Ammon's horn (tissue), 1 donor: ENCODE data around the gene SUPT3H.

ENCODE experiments used
- DNase-seq: peaks from one replicate; pipeline ENCODE4 v3.0.0-alpha.2; 2016; ENCODE audit warnings: low spot score

The SUPT3H gene

DNA sequence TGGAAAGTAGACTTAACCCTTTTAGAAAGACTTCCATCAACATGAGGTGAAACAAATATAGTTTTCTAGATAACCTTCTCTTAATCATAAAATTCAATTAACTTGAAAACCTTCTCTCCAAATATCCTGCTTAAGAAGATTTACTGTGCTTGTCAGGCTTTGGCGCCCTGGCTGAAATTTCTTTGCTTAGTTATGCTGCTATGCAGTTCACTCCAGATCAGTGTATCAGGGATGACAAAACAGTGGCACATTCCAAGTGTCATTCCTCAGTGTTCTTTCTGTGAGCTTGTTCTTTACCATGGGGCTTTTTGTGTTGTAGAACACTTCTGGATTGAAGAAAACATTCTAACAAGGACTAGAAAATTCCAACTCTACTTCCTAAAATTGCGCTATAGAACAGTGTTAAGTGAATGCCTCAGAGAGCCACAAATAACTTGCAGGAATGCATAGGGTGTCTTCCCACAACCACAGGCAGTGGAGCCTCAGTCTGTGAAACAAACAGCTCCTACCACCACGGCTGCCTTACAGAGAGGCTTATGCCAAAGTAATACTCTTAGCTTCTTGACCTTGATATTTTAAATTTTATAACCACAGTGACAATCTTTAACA, 546.6 kb downstream of the SUPT3H start:
- no peak for DNase-seq

DNA sequence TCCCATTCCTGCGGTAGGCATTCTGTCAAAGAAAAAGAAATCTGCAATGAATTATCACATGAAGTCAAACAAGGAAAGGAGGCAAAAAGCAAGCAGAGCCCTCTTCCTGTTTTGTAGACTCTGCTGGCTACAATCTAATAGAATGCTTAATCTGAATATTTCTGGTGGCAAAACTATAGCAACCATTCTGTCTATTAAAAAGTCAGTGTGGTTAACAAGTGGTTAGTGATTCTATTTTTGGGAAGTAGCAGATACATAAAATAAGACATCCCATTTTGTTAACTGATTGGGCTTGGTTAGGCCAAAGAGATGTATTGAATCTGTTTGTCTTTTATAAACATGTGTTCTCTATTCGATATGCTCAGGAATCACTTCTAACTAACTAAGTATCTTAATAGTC, 547.9 kb downstream of the SUPT3H start:
- no peak for DNase-seq

DNA sequence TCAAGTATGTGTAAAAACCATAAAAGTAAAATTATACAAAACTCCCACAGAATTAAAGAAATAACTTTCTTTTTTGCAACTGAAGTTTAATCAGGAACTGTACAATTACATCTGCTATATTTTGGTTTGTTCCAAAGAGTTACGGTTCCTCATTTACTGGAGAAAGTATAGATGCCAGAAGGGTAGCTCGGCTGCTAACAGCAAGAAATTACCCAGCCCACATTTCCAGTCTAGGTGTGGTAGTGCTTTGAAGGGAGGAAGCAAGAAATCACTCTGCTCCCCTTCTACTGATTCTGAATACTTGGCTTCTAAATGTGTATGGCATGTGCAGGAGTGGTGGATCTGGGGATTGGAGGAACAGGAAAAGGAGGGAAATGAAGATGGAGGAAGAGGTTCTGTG, 549.0 kb downstream of the SUPT3H start:
- peak; percentile 23 for DNase-seq

DNA sequence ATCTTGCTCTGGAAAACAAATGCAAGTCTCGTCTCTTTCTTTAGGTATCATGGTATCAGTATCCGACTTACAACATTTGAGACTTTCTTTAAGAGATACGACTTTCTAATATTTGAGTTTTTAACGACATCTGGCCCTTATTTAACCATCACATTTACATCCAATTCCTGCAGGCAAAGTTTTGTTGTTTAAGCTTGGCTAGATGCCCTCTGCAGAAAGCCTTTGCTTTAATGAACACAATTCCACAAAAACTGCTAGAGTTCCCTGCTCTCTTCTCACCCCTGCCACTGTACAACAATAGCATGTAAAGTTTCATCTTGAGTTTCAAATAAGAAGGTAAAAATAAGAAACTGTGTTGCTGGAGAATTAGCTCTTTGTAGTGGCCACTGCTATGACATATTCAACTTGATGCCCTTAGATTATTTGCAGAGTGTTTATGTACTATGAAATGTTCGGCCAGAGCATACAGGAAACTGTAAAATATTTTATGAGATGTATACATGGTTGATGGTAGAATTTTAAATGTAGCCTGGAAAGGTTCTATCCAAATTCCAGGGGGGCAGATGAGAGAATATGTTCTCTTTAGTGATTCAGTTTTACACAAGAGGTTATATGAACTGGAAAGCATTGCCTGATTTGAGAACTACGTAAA, 551.6 kb downstream of the SUPT3H start:
- DNase-seq: no peak

DNA sequence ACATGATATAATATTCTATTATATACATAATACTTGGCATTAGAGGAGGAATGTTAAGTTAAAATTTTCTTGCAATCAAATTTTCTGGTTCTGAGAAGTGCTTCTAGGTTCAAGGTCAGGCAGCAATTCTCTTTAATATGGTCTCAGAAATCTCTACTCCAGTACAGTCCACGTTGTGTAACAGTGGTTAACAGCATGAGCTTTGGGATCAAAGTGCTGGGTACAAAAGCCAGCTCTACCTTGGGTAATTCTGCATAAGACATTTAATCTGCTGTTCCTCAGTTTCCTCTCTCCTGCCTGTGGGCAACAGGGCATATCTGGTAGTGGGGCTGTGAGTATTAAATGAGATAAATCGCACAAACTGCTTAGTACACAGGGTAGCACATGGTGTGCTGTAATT, 552.5 kb downstream of the SUPT3H start:
- no peak for DNase-seq

DNA sequence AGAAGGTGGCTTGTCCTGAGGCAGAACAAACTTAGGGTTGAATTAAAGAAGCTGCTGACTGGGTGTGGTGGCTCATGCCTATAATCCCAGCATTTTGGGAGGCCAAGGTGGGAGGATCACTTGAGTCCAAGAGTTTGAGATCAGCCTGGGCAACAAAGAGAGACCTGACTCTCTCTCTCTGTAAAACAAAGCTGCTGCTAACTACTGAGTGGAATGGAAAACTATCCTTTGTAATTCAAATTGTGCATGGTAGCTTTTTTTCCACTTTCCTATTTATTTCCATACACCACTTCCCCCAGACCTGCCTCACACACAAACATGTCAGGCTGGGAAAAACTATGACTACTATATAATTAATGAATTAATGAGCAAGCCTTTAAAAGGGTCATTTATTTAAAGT, 553.2 kb downstream of the SUPT3H start:
- no peak for DNase-seq

GRCh38 chr6:44820759-44821158, 557.0 kb downstream of the SUPT3H start:
- no peak for DNase-seq

DNA sequence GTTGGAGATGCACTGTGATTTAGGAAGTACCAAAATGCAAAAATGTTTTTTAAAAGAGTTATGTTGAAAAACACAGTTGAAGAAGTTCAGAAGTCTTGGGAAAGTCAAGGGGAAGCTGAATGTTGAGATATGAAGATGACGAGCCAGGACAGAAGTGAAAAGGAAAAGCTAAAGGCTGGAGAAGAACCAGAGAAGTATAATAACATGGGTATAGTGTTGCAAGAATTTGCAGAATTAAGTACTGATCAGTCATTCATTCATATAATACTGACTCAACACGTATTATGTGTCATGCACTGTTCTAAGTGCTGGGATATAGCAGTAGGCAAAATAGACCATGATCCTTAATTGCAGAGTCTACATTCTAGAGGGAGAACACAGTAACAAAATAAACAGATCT, 557.4 kb downstream of the SUPT3H start:
- no peak for DNase-seq

DNA sequence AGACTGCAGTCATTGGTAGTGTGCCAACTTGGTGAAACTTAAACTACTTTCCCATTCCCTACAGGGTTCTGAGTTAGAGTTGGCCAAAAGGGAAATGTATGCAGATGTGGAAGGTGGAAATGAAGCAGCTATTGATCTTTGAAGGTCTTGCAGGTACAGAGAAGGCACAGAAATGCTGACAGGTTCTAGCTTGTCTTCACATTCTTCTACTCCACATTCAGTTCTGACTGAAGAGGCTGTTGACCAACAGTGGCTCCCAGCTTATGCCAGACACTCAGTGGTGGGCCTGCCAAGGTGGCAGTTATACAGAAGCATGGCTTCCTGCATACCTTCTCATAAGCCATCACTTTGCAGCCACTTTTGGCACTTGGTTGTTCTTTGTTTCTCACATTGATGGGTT, 566.3 kb downstream of the SUPT3H start:
- no peak for DNase-seq

GRCh38 chr6:44809258-44809657, 568.5 kb downstream of the SUPT3H start:
- DNase-seq: no peak

DNA sequence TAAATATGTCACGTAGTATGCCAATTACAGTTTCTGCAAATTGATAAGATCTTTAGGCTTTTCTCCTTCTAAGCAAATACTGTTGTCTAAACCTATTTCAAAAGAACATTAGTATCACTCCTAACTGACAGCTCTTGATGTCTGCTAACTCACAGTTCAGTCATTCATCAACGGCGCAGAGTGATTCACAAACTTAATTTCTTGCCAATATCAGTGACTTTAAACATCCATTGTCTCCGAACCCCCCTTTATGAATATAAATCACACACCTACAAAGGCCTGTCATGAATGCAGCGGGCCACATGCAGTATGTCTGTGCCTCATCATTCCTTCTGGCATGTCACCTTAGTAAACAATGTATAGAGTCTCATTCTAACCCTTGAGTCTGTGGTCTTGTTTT, 569.6 kb downstream of the SUPT3H start:
- DNase-seq: no peak

GRCh38 chr6:44806656-44807055, 571.1 kb downstream of the SUPT3H start:
- no peak for DNase-seq

GRCh38 chr6:44805238-44805846, 572.4 kb downstream of the SUPT3H start:
- DNase-seq: no peak

- no peak for DNase-seq
Measured at GRCh38 chr6:44804546-44805159, 573.1 kb downstream of the SUPT3H start.

- no peak for DNase-seq
Measured at GRCh38 chr6:44804016-44804415, 573.7 kb downstream of the SUPT3H start.

GRCh38 chr6:44800784-44801592, 576.7 kb downstream of the SUPT3H start:
- DNase-seq: no peak

GRCh38 chr6:44800171-44800783, 577.5 kb downstream of the SUPT3H start:
- DNase-seq: no peak

DNA sequence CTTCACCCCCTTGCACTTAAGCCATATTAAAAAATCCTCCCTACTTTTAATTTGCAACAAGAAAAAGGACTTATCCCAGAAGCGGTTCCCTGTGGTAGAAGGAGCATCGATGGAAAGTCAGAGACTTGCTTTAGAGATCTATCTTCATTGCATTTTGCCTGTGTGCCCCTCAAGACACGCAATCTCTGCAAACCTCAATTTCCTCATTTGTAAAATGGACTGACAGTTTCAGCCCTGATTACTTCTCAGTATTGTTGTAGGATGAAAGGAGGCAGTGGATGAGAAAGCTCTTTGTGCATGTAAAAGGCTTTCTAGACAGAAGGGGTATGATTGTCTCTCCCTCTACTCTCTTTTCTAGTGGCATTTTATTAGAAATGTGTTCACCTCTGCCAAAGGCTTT, 580.0 kb downstream of the SUPT3H start:
- DNase-seq: no peak

DNA sequence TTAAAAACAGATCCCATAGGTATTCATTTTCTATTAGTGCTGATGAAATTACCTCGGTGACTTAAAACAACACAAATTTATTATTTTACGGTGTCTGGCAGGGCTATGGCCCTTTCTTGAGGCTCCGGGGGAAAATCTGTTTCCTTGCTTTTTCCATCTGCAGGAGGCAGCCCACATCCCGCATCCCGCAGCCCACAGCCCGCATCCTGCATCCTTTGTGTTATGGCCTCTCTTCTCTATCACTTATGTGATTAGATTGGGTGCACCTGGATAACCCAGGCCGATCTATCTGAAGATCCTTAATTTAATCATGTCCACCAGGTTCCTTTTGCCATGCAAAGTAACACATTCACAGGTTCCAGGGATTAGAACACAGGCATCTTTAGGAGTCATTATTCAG, 582.4 kb downstream of the SUPT3H start:
- DNase-seq: no peak

- DNase-seq: no peak
Measured at GRCh38 chr6:44789806-44790205, 587.9 kb downstream of the SUPT3H start.

GRCh38 chr6:44789061-44789460, 588.7 kb downstream of the SUPT3H start:
- no peak for DNase-seq

GRCh38 chr6:44788387-44788981, 589.2 kb downstream of the SUPT3H start:
- no peak for DNase-seq
